Uterus (tissue), 4 donors: ENCODE measurements around the gene ADCY5. TPM values are rescaled to one million over a fixed set of nuclear protein-coding genes. Genes with fewer than 3 reads are reported as not detected.
A peak's percentile ranks its signal among the peaks of the same experiment; 100 is the strongest.

Source experiments
- DNase-seq, 2 donors: peaks; one replicate each; pipeline ENCODE4 v3.0.0-alpha.2; 2019 to 2020
- H3K27ac ChIP-seq, 2 donors: fragments of 200-600 bp; sonication (generic); 1 replicate in 1 of 2; 2 replicates in 1 of 2; pipeline ENCODE4 v1.5.1; 2016 to 2018
- H3K27me3 ChIP-seq, 2 donors: fragments of 200-600 bp; sonication (generic); one replicate each; pipeline ENCODE4 v1.5.1; 2018 to 2019; ENCODE audit warnings: control low read depth in 1 of 2
- H3K36me3 ChIP-seq, 2 donors: fragments of 200-600 bp; sonication (generic); one replicate each; pipeline ENCODE4 v1.5.1; 2019; ENCODE audit warnings: control low read depth in 1 of 2
- H3K4me1 ChIP-seq, 2 donors: fragments of 200-600 bp; sonication (generic); one replicate each; pipeline ENCODE4 v1.5.1; 2018 to 2019; ENCODE audit warnings: control low read depth in 1 of 2
- H3K4me3 ChIP-seq, 2 donors: fragments of 200-600 bp; sonication (generic); 1 replicate in 1 of 2; 2 replicates in 1 of 2; pipeline ENCODE4 v1.5.1; 2018 to 2019; ENCODE audit warnings: mild to moderate bottlenecking in 1 of 2
- H3K9me3 ChIP-seq, 2 donors: fragments of 200-600 bp; sonication (generic); one replicate each; pipeline ENCODE4 v1.5.1; 2019; ENCODE audit warnings: control low read depth in 1 of 2
- CTCF ChIP-seq, 4 experiments: fragments of 200-600 bp in 2 of 4; fragments of 450-650 bp in 2 of 4; sonication (generic) in 2 of 4; IDR thresholded peaks; one replicate each; pipeline ENCODE4 v1.5.1; 2016 to 2019; ENCODE audit warnings: antibody characterized with exemption in 4 of 4, mild to moderate bottlenecking in 2 of 4, moderate library complexity in 1 of 4
- POLR2A ChIP-seq, 2 donors: fragments of 450-650 bp; IDR thresholded peaks; one replicate each; pipeline ENCODE4 v1.6.1; 2016; ENCODE audit warnings: antibody characterized with exemption in 2 of 2, mild to moderate bottlenecking in 1 of 2, moderate library complexity in 1 of 2
- intact Hi-C: fragments of 100-400 bp; cut with DNase I; formaldehyde crosslinking; loops from one replicate; pipeline ENCODE4 v1.15.1; 2023; ENCODE audit warnings: low total_unique reads
- total RNA-seq, 4 donors: library from RNA; depleted of rRNA in 3 of 4; stranded (reverse); fragments of >200 nt in 3 of 4; gene quantifications; one replicate each; pipeline versions ENCODE4 v1.1.0 to v1.2.4, GENCODE V29; 2014 to 2023
- donor health status: DM: yes; HTN: yes; CAD: no.

Gene ADCY5
- total RNA-seq, 4 donors from 2014 or later, result 21.1 to 43.5 (median 34.7) TPM

GRCh38 chr3:123388811-123389627 is 59.9 kb downstream of the ADCY5 start:
- TF ChIP-seq CTCF (IDR thresholded peaks at IDR 0.05) (no peak), POLR2A (IDR thresholded peaks at IDR 0.05) (no peak)
- H3K36me3 ChIP-seq, result no peaks in the 10 kb centered on the region
- no peaks in the 10 kb centered on the region for H3K9me3 ChIP-seq
- H3K27ac ChIP-seq, result peak overlapping the region; percentile 47 to 74
- no peak overlapping the region for H3K4me3 ChIP-seq
- DNase-seq, result no peak
- no peaks in the 10 kb centered on the region for H3K27me3 ChIP-seq
- H3K4me1 ChIP-seq, result peaks cover 4 to 26% of the 10 kb centered on the region in 2 donors
- intact Hi-C loops, result no loop called here

GRCh38 chr3:123388042-123388441 is 60.8 kb downstream of the ADCY5 start:
- H3K9me3 ChIP-seq, result no peaks in the 10 kb centered on the region
- H3K36me3 ChIP-seq, result no peaks in the 10 kb centered on the region
- peaks cover 4 to 26% of the 10 kb centered on the region in 2 donors for H3K4me1 ChIP-seq
- H3K27ac ChIP-seq, result peak overlapping the region; percentile 47 to 74
- TF ChIP-seq POLR2A (IDR thresholded peaks at IDR 0.05) (no peak), CTCF (IDR thresholded peaks at IDR 0.05) (no peak)
- no peak overlapping the region for H3K4me3 ChIP-seq
- no peaks in the 10 kb centered on the region for H3K27me3 ChIP-seq
- peak in 1 of 2 donors; percentile 51 for DNase-seq
- intact Hi-C loops, result no loop called here

- intact Hi-C loops, result no loop called here
- DNase-seq, result no peak
- Histone ChIP-seq H3K27ac (peak overlapping the region; percentile 47 to 74), H3K27me3 (no peaks in the 10 kb centered on the region), H3K4me3 (no peak overlapping the region), H3K36me3 (no peaks in the 10 kb centered on the region), H3K9me3 (no peaks in the 10 kb centered on the region), H3K4me1 (peaks cover 4 to 26% of the 10 kb centered on the region in 2 donors)
- TF ChIP-seq CTCF (IDR thresholded peaks at IDR 0.05) (no peak), POLR2A (IDR thresholded peaks at IDR 0.05) (no peak)
These were observed 61.4 kb downstream of the ADCY5 start for GRCh38 chr3:123387532-123387931.

GRCh38 chr3:123386477-123387040 is 62.3 kb downstream of the ADCY5 start:
- H3K36me3 ChIP-seq, result no peaks in the 10 kb centered on the region
- H3K27me3 ChIP-seq, result no peaks in the 10 kb centered on the region
- DNase-seq, result no peak
- no peaks in the 10 kb centered on the region for H3K9me3 ChIP-seq
- H3K4me1 ChIP-seq, result peaks cover 4 to 23% of the 10 kb centered on the region in 2 donors
- intact Hi-C loops, result no loop called here
- no peak overlapping the region for H3K4me3 ChIP-seq
- TF ChIP-seq CTCF (IDR thresholded peaks at IDR 0.05) (no peak), POLR2A (IDR thresholded peaks at IDR 0.05) (no peak)
- peak overlapping the region; percentile 64 to 74 for H3K27ac ChIP-seq

- Histone ChIP-seq H3K27ac (peak overlapping the region; percentile 64 to 74), H3K9me3 (no peaks in the 10 kb centered on the region), H3K27me3 (no peaks in the 10 kb centered on the region), H3K4me3 (no peak overlapping the region), H3K36me3 (no peaks in the 10 kb centered on the region), H3K4me1 (peaks cover 4 to 18% of the 10 kb centered on the region in 2 donors)
- no peak for TF ChIP-seq POLR2A (IDR thresholded peaks at IDR 0.05)
- no peak for TF ChIP-seq CTCF (IDR thresholded peaks at IDR 0.05)
- DNase-seq, result peak; percentile 52 to 53
- intact Hi-C loops, result no loop called here
These were observed 62.9 kb downstream of the ADCY5 start for GRCh38 chr3:123385981-123386380.
